Measurements from ENCODE around the gene BANF2. TPM values are rescaled to one million over a fixed set of nuclear protein-coding genes. Genes with fewer than 3 reads are reported as not detected.
A peak's percentile ranks its signal among the peaks of the same experiment; 100 is the strongest.

BANF2 gene
- total RNA-seq, 1 donor from 2014 or later, result not detected

DNA sequence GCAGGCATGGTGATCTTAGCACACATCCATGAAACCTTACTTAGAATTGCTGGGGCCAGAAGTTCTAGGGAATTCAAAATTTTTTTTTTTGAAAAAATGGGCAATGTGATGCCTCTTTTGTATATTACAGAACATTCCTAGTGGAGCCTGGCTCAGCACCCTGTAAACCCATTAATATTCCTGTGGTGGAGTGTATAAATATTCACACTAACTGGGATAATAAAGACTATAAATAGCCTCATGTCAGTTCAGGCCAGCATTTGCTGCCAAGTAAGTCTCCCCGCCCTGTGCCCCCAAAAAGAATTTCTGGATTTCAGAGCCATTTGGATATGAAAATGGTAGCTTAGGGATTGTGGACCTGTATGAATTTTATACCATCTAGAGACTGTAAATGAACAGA is 14.8 kb downstream of the BANF2 start:
- peaks cover 17% of the 10 kb centered on the region for H3K4me1 Mint-ChIP-seq

DNA sequence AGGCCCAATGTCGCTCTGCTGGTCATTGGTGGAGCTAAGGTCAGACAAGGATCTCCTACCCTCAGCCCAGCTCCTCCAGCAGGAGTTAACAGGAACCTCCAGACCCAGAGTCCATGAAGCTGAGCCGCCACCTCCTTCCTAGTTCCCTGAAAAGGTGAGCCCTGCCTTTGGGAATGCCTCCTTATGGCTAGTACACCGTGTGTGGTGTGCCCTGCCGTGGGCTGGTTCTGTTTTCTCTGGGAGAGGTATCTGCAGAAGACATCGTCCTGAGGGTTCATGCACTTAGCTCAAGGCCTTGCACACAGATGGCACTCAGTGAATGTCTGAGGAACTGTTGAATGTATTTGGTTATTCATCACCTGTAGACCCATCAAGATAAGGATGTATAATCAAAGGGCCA is 15.3 kb downstream of the BANF2 start:
- Mint-ChIP-seq H3K4me3 (no peak overlapping the region), H3K9me3 (no peaks in the 10 kb centered on the region), H3K4me1 (peaks cover 19% of the 10 kb centered on the region), H3K36me3 (no peaks in the 10 kb centered on the region), H3K27me3 (ENCODE audit: low read depth) (no peaks in the 10 kb centered on the region), H3K27ac (no peak overlapping the region)
- no peak for DNase-seq (ENCODE audit: low spot score in 2 of 2, unreplicated experiment in 2 of 2)
- TF ChIP-seq, protein P1, sequence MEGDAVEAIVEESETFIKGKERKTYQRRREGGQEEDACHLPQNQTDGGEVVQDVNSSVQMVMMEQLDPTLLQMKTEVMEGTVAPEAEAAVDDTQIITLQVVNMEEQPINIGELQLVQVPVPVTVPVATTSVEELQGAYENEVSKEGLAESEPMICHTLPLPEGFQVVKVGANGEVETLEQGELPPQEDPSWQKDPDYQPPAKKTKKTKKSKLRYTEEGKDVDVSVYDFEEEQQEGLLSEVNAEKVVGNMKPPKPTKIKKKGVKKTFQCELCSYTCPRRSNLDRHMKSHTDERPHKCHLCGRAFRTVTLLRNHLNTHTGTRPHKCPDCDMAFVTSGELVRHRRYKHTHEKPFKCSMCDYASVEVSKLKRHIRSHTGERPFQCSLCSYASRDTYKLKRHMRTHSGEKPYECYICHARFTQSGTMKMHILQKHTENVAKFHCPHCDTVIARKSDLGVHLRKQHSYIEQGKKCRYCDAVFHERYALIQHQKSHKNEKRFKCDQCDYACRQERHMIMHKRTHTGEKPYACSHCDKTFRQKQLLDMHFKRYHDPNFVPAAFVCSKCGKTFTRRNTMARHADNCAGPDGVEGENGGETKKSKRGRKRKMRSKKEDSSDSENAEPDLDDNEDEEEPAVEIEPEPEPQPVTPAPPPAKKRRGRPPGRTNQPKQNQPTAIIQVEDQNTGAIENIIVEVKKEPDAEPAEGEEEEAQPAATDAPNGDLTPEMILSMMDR (IDR thresholded peaks at IDR 0.05; ENCODE audit: unreplicated experiment), result no peak

More for the DNA sequence above, 14.8 kb downstream of the BANF2 start:
- DNase-seq (ENCODE audit: low spot score in 2 of 2, unreplicated experiment in 2 of 2), result no peak
- Mint-ChIP-seq H3K4me3 (no peak overlapping the region), H3K36me3 (no peaks in the 10 kb centered on the region), H3K27me3 (ENCODE audit: low read depth) (no peaks in the 10 kb centered on the region), H3K9me3 (no peaks in the 10 kb centered on the region), H3K27ac (no peak overlapping the region)
- TF ChIP-seq, protein P1 (IDR thresholded peaks at IDR 0.05; ENCODE audit: unreplicated experiment), result no peak

DNA sequence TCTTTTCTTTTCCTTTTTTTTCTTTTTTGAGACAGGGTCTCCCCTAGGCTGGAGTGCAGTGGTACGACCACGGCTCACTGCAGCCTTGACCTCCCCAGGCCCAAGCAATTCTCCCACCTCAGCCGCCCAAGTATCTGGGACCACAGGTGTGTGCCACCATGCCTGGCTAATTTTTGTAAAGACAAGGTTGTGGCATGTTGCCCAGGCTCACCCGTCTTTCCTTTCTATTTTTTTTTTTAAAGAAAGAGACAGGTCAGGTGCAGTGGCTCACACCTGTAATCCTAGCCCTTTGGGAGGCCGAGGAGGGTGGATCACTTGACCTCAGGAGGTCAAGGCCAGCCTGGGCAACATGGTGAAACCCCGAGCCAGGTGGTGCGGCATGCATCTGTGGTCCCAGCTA is 16.6 kb downstream of the BANF2 start:
- H3K27ac Mint-ChIP-seq, result no peak overlapping the region
- H3K36me3 Mint-ChIP-seq, result no peaks in the 10 kb centered on the region
- H3K27me3 Mint-ChIP-seq (ENCODE audit: low read depth), result no peaks in the 10 kb centered on the region
- H3K9me3 Mint-ChIP-seq, result no peaks in the 10 kb centered on the region
- H3K4me3 Mint-ChIP-seq, result no peak overlapping the region
- peaks cover 7% of the 10 kb centered on the region for H3K4me1 Mint-ChIP-seq
- TF ChIP-seq, protein P1 (IDR thresholded peaks at IDR 0.05; ENCODE audit: unreplicated experiment), result no peak
- DNase-seq (ENCODE audit: low spot score in 2 of 2, unreplicated experiment in 2 of 2), result no peak

DNA sequence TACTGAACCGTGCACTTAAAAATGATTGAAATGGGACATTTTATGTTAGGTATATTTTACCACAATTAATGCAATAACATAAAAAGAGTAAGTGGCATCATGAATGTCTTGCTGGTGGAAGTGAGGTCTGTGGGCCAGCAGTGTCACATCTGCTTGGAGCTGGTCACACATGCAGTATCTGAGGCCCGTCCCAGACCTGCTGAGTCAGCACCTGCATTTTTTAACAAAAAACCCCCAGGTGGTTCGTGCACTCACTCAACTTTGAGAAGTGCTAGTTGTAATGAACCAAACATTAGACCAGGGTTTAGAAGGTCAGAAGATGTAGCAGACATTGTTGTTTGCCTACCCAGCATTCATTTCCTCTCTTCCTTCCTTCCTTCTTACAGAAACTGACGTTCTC is 21.0 kb downstream of the BANF2 start:
- no peak overlapping the region for H3K4me3 Mint-ChIP-seq
- no peak overlapping the region for H3K27ac Mint-ChIP-seq
- no peaks in the 10 kb centered on the region for H3K9me3 Mint-ChIP-seq
- TF ChIP-seq, protein P1 (IDR thresholded peaks at IDR 0.05; ENCODE audit: unreplicated experiment), result no peak
- H3K27me3 Mint-ChIP-seq (ENCODE audit: low read depth), result no peaks in the 10 kb centered on the region
- peaks cover 3% of the 10 kb centered on the region for H3K4me1 Mint-ChIP-seq
- no peaks in the 10 kb centered on the region for H3K36me3 Mint-ChIP-seq
- no peak for DNase-seq (ENCODE audit: low spot score in 2 of 2, unreplicated experiment in 2 of 2)

DNA sequence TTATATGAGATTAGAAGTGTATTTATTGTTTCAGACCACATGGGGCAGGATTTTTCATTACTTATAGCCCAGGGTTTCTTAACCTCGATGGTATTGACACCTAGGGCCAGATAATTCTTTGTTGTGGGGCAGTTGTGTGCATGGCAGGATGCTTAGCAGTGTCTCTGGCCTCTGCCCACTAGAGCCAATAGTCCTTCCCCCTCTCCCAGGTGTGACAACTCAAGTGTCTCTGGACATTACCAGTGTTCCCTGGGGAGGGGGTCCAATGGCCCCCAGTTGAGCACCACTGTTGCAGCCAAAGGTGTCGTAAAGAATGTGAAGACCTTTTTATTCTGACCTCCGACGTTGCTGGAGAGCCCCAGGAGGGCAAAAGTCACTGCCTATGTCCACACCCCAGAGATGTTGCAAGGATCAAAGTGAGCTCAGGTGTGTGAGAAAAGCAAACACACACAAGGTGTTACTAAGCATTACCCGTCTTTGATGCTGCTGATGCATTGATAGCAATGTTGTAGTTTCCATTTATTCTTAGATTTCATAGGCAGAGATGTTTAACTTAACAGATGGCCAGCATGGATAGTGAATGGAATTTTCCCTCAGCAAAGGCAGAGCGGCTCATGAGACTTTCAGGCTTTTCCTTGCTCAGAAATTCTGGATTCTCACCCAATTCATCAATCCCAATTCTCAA is 22.2 kb downstream of the BANF2 start:
- H3K9me3 Mint-ChIP-seq, result no peaks in the 10 kb centered on the region
- H3K27me3 Mint-ChIP-seq (ENCODE audit: low read depth), result no peaks in the 10 kb centered on the region
- H3K4me1 Mint-ChIP-seq, result peaks cover 5% of the 10 kb centered on the region
- H3K36me3 Mint-ChIP-seq, result no peaks in the 10 kb centered on the region
- H3K4me3 Mint-ChIP-seq, result no peak overlapping the region
- H3K27ac Mint-ChIP-seq, result no peak overlapping the region
- TF ChIP-seq, protein P1 (IDR thresholded peaks at IDR 0.05; ENCODE audit: unreplicated experiment), result peak; percentile 18
- no peak for DNase-seq (ENCODE audit: low spot score in 2 of 2, unreplicated experiment in 2 of 2)

Measured in mesothelial cell of epicardium (in vitro differentiated cells).